GM18505 (cell line): Measurements from ENCODE around the gene IFI44.

Experiments used
- ATAC-seq: cut with Tn5 transposase; IDR thresholded peaks from one replicate; pipeline ENCODE4 v1.9.1; 2021; ENCODE audit not compliant: unreplicated experiment
- POLR2A ChIP-seq: IDR thresholded peaks from 4 replicates; pipeline ENCODE4 v1.6.1; 2011; ENCODE audit warnings: borderline replicate concordance; ENCODE audit not compliant: insufficient read depth, insufficient read length; ENCODE audit errors: extremely low read depth

Gene IFI44

DNA sequence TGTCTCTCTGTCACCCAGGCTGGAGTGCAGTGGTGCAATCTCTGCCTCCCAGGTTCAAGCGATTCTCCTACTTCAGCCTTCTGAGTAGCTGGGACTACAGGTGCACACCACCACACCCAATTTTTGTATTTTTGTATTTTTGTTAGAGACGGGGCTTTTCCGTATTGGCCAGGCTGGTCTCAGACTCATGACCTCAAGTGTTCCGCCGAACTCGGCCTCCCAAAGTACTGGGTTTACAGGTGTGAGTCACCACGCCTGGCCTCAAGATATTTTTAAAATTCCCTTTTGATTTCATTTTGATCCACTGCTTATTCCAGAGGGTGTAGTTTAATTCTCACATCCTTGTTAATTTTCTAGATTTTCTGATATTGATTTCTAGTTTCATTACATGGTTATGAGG is 25.6 kb upstream of the IFI44 start:
- TF ChIP-seq POLR2A: no peak
- no peak for ATAC-seq

GRCh38 chr1:78627321-78627720 is 22.3 kb upstream of the IFI44 start:
- ATAC-seq: no peak

DNA sequence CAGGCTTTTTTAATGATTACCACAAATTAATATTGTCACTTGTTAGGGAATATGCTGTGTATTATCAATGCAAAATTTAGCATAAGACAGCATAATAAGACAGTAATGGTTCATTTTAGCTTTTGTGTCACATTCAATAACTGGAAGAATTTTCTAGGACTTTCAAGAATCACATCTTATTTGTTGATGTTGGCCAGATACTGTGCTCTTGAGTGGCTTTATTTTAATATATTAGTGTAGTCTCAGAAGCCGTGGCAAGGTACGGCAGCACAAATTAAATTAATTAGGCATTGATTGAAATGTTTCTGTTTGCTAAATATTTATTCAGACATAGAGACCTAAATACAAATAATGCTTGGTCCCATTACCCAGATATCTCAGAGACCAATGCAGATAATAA is 19.0 kb upstream of the IFI44 start:
- ATAC-seq: no peak
- TF ChIP-seq POLR2A: no peak

More at GRCh38 chr1:78627321-78627720, 22.3 kb upstream of the IFI44 start:
- no peak for TF ChIP-seq POLR2A

DNA sequence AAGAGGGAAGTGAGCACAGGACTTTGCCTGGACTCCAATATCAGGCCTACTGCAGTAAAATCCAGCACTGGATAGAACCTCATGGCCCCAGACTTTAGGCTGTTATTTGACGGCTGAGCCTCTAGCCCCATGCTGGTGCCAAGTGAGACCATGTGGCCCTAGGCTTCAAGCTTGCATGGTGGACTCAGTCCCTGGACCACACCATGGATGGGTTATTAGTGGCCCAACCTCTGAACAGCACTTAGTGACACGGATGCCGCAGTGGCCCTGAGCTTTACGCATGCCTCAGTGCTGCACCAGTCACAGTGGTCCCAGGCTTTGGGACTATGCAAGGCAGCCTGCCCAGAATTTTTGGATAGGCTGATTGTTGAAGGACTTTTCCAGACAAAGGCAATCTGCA is 16.4 kb upstream of the IFI44 start:
- no peak for ATAC-seq
- TF ChIP-seq POLR2A: peak; percentile 59

- TF ChIP-seq POLR2A: no peak
- ATAC-seq: peak; percentile 63
Observed at GRCh38 chr1:78640462-78640861, 9.2 kb upstream of the IFI44 start.

GRCh38 chr1:78641558-78641957 is 8.1 kb upstream of the IFI44 start:
- ATAC-seq: no peak
- no peak for TF ChIP-seq POLR2A

DNA sequence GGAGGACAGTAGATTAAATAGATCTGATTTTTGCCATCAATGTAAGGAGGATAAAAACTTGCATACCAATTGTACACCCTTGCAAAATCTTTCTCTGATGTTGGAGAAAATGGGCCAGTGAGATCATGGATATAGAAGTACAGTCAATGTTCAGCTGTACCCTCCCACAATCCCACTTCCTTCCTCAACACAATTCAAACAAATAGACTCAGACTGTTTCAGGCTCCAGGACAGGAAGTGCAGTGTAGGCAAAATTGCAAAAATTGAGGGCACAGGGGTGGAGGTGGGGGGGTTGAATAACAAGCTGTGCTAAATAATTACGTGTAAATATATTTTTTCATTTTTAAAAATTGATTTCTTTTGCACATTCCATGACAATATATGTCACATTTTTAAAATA is 3.9 kb upstream of the IFI44 start:
- TF ChIP-seq POLR2A: no peak
- no peak for ATAC-seq

DNA sequence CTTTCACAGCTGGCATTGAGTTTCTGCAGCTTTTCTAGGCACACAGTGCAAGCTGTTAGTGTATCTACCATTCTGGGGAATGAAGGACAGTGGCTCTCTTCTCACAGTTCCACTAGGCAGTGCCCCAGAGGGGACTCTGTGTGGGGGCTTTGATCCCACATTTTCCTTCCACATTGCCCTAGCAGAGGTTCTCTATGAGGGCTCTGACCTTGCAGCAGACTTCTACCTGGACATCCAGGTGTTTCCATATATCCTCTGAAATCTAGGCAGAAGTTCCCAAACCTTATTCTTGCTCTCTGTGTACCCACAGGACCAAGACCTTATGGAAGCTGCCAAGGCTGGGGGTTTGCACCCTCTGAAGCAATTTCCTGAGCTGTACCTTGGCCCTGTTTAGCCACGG is 2.4 kb upstream of the IFI44 start:
- no peak for ATAC-seq
- TF ChIP-seq POLR2A: no peak

GRCh38 chr1:78650114-78650660 is 556 bp downstream of the IFI44 start:
- no peak for ATAC-seq
- TF ChIP-seq POLR2A: no peak

DNA sequence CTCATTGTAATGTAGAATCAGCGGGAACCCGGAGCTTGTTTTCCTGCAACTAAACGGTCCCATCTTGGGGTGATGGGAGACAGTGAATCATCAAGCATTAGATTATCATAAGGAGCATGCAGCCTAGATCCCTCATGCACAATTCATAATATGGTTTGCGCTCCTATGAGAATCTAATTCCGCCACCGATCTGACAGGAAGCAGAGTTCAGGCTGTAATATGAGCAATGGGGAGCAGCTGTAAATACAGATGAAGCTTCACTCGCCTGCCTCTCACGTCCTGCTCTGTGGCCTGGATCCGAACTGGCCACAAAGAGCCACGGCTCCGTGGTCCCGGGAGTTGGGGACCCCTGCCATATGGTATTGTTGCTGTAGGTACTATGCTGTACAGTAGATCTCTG is 1.6 kb downstream of the IFI44 start:
- TF ChIP-seq POLR2A: no peak
- peak; percentile 37 for ATAC-seq

DNA sequence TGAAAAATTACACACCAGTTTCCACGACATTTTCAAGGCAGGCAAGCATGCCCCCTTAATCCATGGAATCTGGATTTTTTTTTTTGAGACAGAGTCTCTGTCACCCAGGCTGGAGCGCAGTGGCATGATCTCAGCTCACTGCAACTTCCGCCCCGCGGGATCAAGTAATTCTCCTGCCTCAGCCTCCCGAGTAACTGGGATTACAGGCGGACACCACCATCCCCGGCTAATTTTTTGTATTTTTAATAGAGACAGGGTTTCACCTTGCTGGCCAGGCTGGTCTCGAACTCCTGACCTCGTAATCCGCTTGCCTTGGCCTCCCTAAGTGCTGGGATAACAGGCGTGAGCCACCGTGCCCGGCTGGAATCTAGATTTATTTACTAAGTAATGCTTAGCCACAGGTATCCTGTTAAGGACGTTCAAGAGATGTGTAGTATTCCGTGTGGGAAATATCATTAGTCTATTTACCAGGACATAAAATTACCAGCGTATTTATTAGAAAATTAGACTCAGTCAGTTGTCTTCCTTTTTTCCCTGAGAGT is 2.5 kb downstream of the IFI44 start:
- no peak for TF ChIP-seq POLR2A

DNA sequence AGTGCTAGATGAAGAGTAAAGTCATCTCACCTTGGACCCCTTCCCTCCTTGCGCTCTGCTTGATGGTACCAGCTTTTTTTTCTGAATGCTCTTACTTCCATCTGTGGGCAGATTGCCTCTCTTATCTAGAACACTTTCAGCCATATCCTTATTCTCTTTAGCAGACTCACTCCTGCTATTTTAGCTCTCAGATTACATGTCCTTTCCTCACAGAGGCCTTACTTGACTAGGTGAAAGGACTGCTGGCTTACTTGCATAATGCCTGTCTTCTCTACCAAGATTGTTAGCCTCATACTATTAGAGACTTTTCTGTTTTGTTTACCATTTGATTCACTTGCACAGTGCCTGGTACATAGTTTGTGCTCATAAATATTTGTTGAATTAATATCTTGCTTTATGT is 9.3 kb downstream of the IFI44 start:
- ATAC-seq: no peak
- TF ChIP-seq POLR2A: no peak

More for the DNA sequence above, 2.5 kb downstream of the IFI44 start:
- ATAC-seq: no peak

DNA sequence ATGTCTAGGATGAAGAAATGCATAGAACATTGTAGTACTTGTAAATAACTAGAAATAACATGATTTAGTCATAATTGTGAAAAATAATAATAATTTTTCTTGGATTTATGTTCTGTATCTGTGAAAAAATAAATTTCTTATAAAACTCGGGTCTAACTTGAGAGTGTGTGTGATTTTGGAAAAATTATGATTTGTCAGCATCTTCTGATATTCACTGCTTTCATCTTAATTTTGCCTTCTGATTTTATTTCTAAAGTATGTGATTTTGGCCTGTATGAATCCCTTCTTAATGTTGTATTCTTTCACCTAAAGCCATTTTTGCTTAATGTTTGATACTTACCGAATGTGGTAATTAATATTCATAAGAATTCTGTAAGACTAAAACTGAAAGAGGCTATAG is 14.3 kb downstream of the IFI44 start:
- no peak for ATAC-seq
- no peak for TF ChIP-seq POLR2A

GRCh38 chr1:78664763-78665162 is 15.1 kb downstream of the IFI44 start:
- no peak for ATAC-seq
- TF ChIP-seq POLR2A: no peak

GRCh38 chr1:78665809-78666208 is 16.2 kb downstream of the IFI44 start:
- no peak for TF ChIP-seq POLR2A
- no peak for ATAC-seq
